ENCODE data around the gene HERC6.
A peak's percentile ranks its signal among the peaks of the same experiment; 100 is the strongest.

Gene HERC6

DNA sequence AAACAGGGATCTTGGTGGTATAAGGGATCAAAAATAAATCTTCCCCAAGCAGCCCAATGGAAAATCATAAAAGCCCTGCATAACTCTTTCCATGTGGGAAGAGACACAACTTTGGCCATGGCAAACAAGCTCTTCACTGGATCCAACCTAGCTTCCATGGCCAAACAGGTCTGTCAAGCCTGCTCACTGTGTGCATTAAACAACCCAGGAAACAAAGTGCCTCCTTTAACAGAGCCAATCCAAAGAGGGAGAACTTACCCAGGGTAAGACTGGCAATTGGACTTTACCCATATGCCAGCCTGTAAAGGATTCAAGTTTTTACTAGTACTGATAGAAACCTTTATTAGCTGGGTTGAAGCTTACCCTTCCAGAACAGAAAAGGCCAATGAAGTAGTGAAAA lies 70.6 kb downstream of the HERC6 start:
- no peaks in the 10 kb centered on the region for H3K9me3 ChIP-seq
- H3K36me3 ChIP-seq, result no peaks in the 10 kb centered on the region
- TF ChIP-seq, protein P1, sequence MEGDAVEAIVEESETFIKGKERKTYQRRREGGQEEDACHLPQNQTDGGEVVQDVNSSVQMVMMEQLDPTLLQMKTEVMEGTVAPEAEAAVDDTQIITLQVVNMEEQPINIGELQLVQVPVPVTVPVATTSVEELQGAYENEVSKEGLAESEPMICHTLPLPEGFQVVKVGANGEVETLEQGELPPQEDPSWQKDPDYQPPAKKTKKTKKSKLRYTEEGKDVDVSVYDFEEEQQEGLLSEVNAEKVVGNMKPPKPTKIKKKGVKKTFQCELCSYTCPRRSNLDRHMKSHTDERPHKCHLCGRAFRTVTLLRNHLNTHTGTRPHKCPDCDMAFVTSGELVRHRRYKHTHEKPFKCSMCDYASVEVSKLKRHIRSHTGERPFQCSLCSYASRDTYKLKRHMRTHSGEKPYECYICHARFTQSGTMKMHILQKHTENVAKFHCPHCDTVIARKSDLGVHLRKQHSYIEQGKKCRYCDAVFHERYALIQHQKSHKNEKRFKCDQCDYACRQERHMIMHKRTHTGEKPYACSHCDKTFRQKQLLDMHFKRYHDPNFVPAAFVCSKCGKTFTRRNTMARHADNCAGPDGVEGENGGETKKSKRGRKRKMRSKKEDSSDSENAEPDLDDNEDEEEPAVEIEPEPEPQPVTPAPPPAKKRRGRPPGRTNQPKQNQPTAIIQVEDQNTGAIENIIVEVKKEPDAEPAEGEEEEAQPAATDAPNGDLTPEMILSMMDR (IDR thresholded peaks at IDR 0.05), result no peak
- H3K27ac ChIP-seq, result no peak overlapping the region
- H3K4me1 ChIP-seq, result no peaks in the 10 kb centered on the region
- H3K4me3 ChIP-seq, result no peak overlapping the region
- no peaks in the 10 kb centered on the region for H3K27me3 ChIP-seq
- intact Hi-C loops (cut with DNase I; ENCODE audit: low total_unique reads), result no loop called here
- DNase-seq, result no peak

DNA sequence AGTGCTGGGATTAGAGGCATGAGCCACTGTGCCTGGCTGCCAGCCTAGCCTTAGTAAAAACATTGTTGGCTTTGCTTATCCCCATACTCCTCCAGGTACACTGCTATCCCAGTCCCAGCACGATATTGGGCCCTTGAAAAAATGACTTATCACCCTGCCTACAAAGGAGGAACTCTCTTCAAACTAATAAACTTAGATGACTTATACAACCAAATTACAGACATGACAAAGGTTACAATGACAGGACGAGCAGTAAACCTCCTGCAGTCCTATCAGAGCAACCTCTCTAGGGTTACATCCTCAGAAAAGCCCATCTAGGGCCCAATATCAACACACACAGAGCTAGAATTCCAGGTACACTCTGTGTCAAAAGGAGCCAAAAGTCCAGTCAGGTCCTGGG lies 72.6 kb downstream of the HERC6 start:
- no peak overlapping the region for H3K27ac ChIP-seq
- no peak for DNase-seq
- TF ChIP-seq, protein P1 (IDR thresholded peaks at IDR 0.05), result no peak
- intact Hi-C loops (cut with DNase I; ENCODE audit: low total_unique reads), result loop anchor here (5.0 to 10.0 kb wide), 3 partner anchors 64 to 156 kb away; no protein-coding TSS in a partner anchor
- H3K36me3 ChIP-seq, result no peaks in the 10 kb centered on the region
- H3K27me3 ChIP-seq, result no peaks in the 10 kb centered on the region
- no peak overlapping the region for H3K4me3 ChIP-seq
- no peaks in the 10 kb centered on the region for H3K9me3 ChIP-seq
- H3K4me1 ChIP-seq, result no peaks in the 10 kb centered on the region

DNA sequence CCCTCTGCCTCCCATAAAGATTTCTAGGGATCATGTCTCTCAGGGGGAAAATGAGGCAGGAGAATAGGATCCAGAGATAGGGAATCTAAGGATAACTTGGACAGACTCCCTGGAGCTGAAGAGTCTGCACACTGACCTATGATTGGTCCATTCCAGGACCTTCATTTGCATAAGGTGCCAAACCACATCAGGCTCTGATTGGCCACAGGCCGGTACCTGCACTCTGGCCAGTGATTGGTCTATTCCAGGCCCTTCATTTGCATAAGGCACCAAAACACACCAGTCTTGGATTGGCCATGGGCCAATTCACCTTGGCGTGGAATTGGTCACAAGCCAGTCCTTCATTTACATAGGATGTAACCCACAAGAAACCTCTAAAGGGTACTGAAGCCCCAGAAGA lies 74.3 kb downstream of the HERC6 start:
- Histone ChIP-seq H3K36me3 (no peaks in the 10 kb centered on the region), H3K4me3 (no peak overlapping the region), H3K27me3 (no peaks in the 10 kb centered on the region), H3K4me1 (peaks cover 0 to 2% (median 0%) of the 10 kb centered on the region in 4 donors), H3K27ac (no peak overlapping the region), H3K9me3 (no peaks in the 10 kb centered on the region)
- intact Hi-C loops (cut with DNase I; ENCODE audit: low total_unique reads), result loop anchor here (5.0 to 10.0 kb wide), 3 partner anchors 62 to 158 kb away; no protein-coding TSS in a partner anchor
- TF ChIP-seq, protein P1 (IDR thresholded peaks at IDR 0.05), result no peak
- no peak for DNase-seq

DNA sequence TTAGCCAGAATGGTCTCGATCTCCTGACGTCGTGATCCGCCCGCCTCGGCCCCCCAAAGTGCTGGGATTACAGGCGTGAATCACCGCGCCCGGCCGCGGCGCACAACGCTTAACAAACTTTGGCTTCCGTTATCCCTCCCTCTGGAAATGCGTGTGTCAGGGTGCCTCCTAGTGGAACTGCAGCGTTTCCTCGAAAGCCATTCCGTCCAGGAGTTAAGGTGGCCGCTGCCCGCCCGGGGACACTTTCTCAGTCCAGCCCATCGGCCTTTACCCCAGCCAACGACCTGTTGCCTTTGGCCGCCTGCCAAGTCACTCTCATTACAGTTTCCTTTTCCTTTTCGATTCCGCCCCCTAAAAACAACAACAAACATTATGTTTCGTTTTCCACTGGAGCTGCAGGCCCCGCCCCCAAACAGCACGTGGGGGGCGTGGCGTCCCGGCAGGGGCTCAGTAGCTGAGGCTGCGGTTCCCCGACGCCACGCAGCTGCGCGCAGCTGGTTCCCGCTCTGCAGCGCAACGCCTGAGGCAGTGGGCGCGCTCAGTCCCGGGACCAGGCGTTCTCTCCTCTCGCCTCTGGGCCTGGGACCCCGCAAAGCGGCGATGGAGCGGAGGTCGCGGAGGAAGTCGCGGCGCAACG lies 78.1 kb downstream of the HERC6 start, which contains the start of gene HERC5:
HERC5 (plus strand) TSS at position 450 of the 637 bp plus-strand sequence; CDS start at position 601, 151 bp downstream.
- no peaks in the 10 kb centered on the region for H3K27me3 ChIP-seq
- no peaks in the 10 kb centered on the region for H3K9me3 ChIP-seq
- H3K27ac ChIP-seq, result peak within 1 kb of the TSS; percentile 88 to 90
- H3K4me3 ChIP-seq, result peak within 1 kb of the TSS; percentile 93 to 97
- H3K4me1 ChIP-seq, result peaks cover 0 to 5% (median 2%) of the 10 kb centered on the region in 4 donors
- H3K36me3 ChIP-seq, result no peaks in the 10 kb centered on the region
- peak; percentile 90 to 96 for DNase-seq
- intact Hi-C loops (cut with DNase I; ENCODE audit: low total_unique reads), result loop anchor here (5.0 to 10.0 kb wide), 4 partner anchors 58 to 656 kb away; partner anchors contain the start of gene TIGD2
- TF ChIP-seq, protein P1 (IDR thresholded peaks at IDR 0.05), result peak; percentile 61 to 67

DNA sequence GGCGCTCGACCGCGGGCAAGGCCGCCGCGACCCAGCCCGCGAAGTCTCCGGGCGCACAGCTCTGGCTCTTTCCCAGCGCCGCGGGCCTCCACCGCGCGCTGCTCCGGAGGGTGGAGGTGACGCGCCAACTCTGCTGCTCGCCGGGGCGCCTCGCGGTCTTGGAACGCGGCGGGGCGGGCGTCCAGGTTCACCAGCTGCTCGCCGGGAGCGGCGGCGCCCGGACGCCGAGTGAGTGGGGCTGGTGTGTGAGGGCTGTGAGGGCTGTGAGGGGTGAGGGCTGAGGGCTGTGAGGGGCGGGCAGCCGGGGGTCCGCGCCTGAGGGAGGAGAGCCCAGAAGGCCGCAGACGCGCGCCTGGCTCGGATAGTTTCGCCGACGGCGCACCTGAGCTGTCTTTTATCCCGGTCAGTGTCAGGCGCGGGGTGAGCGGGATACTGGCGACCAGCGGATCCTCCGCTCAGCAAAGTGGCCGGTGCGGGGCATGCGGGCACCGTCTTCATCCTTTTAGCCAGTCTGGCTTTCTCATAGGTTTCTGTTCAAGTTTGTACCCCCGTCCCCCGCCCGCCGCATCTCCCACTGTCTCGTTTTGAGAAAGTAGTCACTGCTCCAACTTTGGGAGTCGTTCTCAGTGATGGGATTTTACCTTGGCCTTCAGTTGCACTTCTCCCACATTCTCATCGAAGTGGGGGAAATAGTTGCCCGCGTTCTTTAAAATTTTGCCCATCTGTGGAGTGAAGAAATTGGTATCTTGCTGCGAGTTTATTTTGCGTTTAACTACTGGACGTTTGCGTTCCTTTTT lies 78.9 kb downstream of the HERC6 start:
- DNase-seq, result peak; percentile 26 to 81
- peak overlapping the region; percentile 88 to 90 for H3K27ac ChIP-seq
- TF ChIP-seq, protein P1 (IDR thresholded peaks at IDR 0.05), result no peak
- H3K27me3 ChIP-seq, result no peaks in the 10 kb centered on the region
- peak overlapping the region; percentile 93 to 97 for H3K4me3 ChIP-seq
- intact Hi-C loops (cut with DNase I; ENCODE audit: low total_unique reads), result loop anchor here (5.0 to 10.0 kb wide), 4 partner anchors 57 to 655 kb away; partner anchors contain the start of gene TIGD2
- H3K36me3 ChIP-seq, result peaks cover 0 to under 1% (median 0%) of the 10 kb centered on the region in 3 donors
- no peaks in the 10 kb centered on the region for H3K9me3 ChIP-seq
- H3K4me1 ChIP-seq, result peaks cover 0 to 5% (median 2%) of the 10 kb centered on the region in 4 donors

Measured in tibial artery (tissue), 4 donors.